Endothelial cell of umbilical vein (primary cell): ENCODE data around the gene KANK4.

Source experiments
- CTCF ChIP-seq, 2 donors: IDR thresholded peaks; 1 replicate in 1 of 2; 2 replicates in 1 of 2; pipeline ENCODE4 v1.5.1; 2011; ENCODE audit warnings: low read length in 2 of 2, mild to moderate bottlenecking in 2 of 2, moderate library complexity in 2 of 2, control low read depth in 1 of 2, inconsistent platforms in 1 of 2, low read depth in 1 of 2; ENCODE audit not compliant: insufficient read depth in 1 of 2; ENCODE audit errors: extremely low read depth in 1 of 2
- EZH2 ChIP-seq: IDR thresholded peaks from 2 replicates; pipeline ENCODE4 v1.6.1; 2012; ENCODE audit warnings: borderline replicate concordance, low read depth, mild to moderate bottlenecking, moderate library complexity, low read length, inconsistent platforms; ENCODE audit not compliant: severe bottlenecking
- MAX ChIP-seq: IDR thresholded peaks from 2 replicates; pipeline ENCODE4 v1.6.1; 2011; ENCODE audit not compliant: insufficient read depth, insufficient read length
- POLR2A ChIP-seq: IDR thresholded peaks from 2 replicates; pipeline ENCODE4 v1.6.1; 2012; ENCODE audit warnings: low read depth, mild to moderate bottlenecking, control low read depth, low read length
- POLR2AphosphoS5 ChIP-seq: IDR thresholded peaks from 2 replicates; pipeline ENCODE4 v1.6.1; 2012; ENCODE audit warnings: low read depth, mild to moderate bottlenecking, control low read depth, low read length, moderate library complexity; ENCODE audit not compliant: insufficient read depth

GRCh38 chr1:62299426-62300200, 19.6 kb downstream of the KANK4 start:
- no peak for TF ChIP-seq CTCF (IDR thresholded peaks at IDR 0.05; ENCODE audit: extremely low read depth in 1 of 2, insufficient read depth in 1 of 2, low read depth in 1 of 2, low read length in 2 of 2)
- no peak for TF ChIP-seq MAX
- no peak for TF ChIP-seq POLR2AphosphoS5
- TF ChIP-seq EZH2, result no peak
- TF ChIP-seq POLR2A, result no peak
